ENCODE data around the gene LBP. TPM values are rescaled to one million over a fixed set of nuclear protein-coding genes. Genes with fewer than 3 reads are reported as not detected.

The LBP gene
- total RNA-seq, 1 experiment from 2014 or later = 0.15 TPM

DNA sequence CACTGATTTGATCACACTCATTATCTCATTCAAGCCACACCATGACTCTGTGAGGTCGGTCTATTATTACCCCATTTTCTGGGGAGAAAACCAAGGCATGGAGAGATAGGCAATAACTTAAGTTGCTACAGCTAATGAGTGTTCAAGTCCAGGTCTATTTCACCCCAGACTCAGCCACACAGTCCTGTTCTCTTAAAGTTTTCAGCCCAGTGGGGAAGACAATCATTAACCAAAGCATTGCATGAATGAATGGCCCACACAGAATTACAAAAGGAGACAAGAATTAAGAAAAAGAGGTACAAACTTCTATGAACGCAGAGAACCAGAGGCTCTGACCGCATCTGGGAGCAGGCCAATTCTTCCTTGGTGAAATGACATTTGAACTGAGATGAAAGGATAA is 35.2 kb upstream of the LBP start:
- no peak for ATAC-seq
- Histone ChIP-seq H3K79me2 (ENCODE audit: insufficient read depth, low read length) (no peaks in the 10 kb centered on the region), H3K27ac (ENCODE audit: low read depth, low read length) (no peak overlapping the region), H3K27me3 (ENCODE audit: insufficient read depth, low read length) (0 out of 2 replicates have a peak, but pooled peaks cover 10% of the 10 kb centered on the region), H3K4me3 (replicated peaks in 1 of 2; ENCODE audit: low read depth in 1 of 2, low read length in 2 of 2) (no peak overlapping the region), H3K4me2 (ENCODE audit: low read length) (no peak overlapping the region), H3K36me3 (ENCODE audit: control insufficient read depth in 1 of 2, insufficient read depth in 2 of 2, low read length in 2 of 2) (no peaks in the 10 kb centered on the region), H3K4me1 (ENCODE audit: control insufficient read depth in 1 of 2, insufficient read depth in 2 of 2, low read length in 2 of 2) (no peaks in the 10 kb centered on the region), H3K9me2 (ENCODE audit: insufficient read depth) (no peaks in the 10 kb centered on the region), H4K20me1 (ENCODE audit: insufficient read depth) (no peaks in the 10 kb centered on the region), H3K9ac (ENCODE audit: low read length) (no peak overlapping the region), H3K9me3 (ENCODE audit: control insufficient read depth in 1 of 2, insufficient read depth in 1 of 2, low read depth in 1 of 2, low read length in 2 of 2) (peaks cover 0 to 5% of the 10 kb centered on the region in 2 experiments; a peak in 1 of 4 replicates), H2AFZ (ENCODE audit: low read depth, low read length, poor library complexity, severe bottlenecking) (no peak overlapping the region)
- CTCF ChIA-PET = no interaction called here
- RAD21 ChIA-PET (ENCODE audit: low non-redundant PET in 1 of 2, low total read pairs in 2 of 2, uncharacterized antibody in 2 of 2, unreplicated experiment in 2 of 2) = no interaction called here
- no peak for DNase-seq (ENCODE audit: low read depth, low spot score)
- TF ChIP-seq CBX3 (IDR thresholded peaks at IDR 0.05; ENCODE audit: low read depth) (no peak), SIN3A (IDR thresholded peaks at IDR 0.05; ENCODE audit: low read depth) (no peak), EZH2phosphoT487 (IDR thresholded peaks at IDR 0.05; ENCODE audit: borderline replicate concordance) (no peak), FOSL1 (IDR thresholded peaks at IDR 0.05; ENCODE audit: low read depth) (no peak), SP1 (IDR thresholded peaks at IDR 0.05; ENCODE audit: low read depth) (no peak), EZH2 (IDR thresholded peaks at IDR 0.05) (no peak), MAX (IDR thresholded peaks at IDR 0.05) (no peak), SRF (IDR thresholded peaks at IDR 0.05; ENCODE audit: low read depth) (no peak), EGR1 (IDR thresholded peaks at IDR 0.05; ENCODE audit: low read depth) (no peak), ZBTB33 (IDR thresholded peaks at IDR 0.05; ENCODE audit: extremely low read depth, insufficient replicate concordance, low read length) (no peak), CEBPB (IDR thresholded peaks at IDR 0.05; ENCODE audit: low read depth) (no peak), RAD21 (IDR thresholded peaks at IDR 0.05; ENCODE audit: low read depth) (no peak), TCF7L2 (IDR thresholded peaks at IDR 0.05; ENCODE audit: borderline replicate concordance, extremely low read depth, insufficient read depth, insufficient read length) (no peak), POLR2A (IDR thresholded peaks at IDR 0.05; ENCODE audit: borderline replicate concordance, extremely low read depth, insufficient read depth, insufficient read length) (no peak), JUND (IDR thresholded peaks at IDR 0.05) (no peak), ELF1 (IDR thresholded peaks at IDR 0.05; ENCODE audit: borderline replicate concordance, low read depth) (no peak), CTCF (IDR thresholded peaks at IDR 0.05 in 2 of 3, conservative IDR thresholded peaks at IDR 0.05 in 1 of 3; ENCODE audit: borderline replicate concordance in 1 of 3, insufficient read depth in 1 of 3, low read depth in 2 of 3, low read length in 2 of 3) (no peak), POLR2AphosphoS5 (IDR thresholded peaks at IDR 0.05; ENCODE audit: low read depth, low read length) (no peak)
- POLR2A ChIA-PET = no interaction called here
- intact Hi-C loops (cut with micrococcal nuclease) = no loop called here
- BruUV-seq (replicated peaks) = no TSS peak

All from HCT116 (cell line).